ENCODE data around the gene DLK1. TPM values are rescaled to one million over a fixed set of nuclear protein-coding genes. Genes with fewer than 3 reads are reported as not detected.

The DLK1 gene
- total RNA-seq, 1 donor from 2014 or later = 8.6 TPM

GRCh38 chr14:100775351-100775830 is 48.7 kb downstream of the DLK1 start:
- Histone ChIP-seq H3K4me3 (no peak overlapping the region), H3K36me3 (no peaks in the 10 kb centered on the region), H3K27me3 (no peaks in the 10 kb centered on the region), H3K9me3 (no peaks in the 10 kb centered on the region), H3K27ac (no peak overlapping the region), H3K4me1 (no peaks in the 10 kb centered on the region)
- intact Hi-C loops (cut with DNase I) = no loop called here
- TF ChIP-seq POLR2AphosphoS5 (IDR thresholded peaks at IDR 0.05; ENCODE audit: insufficient read depth in 1 of 2, low read depth in 1 of 2) = no peak
- no peak for TF ChIP-seq POLR2A (IDR thresholded peaks at IDR 0.05)
- TF ChIP-seq, protein P1, sequence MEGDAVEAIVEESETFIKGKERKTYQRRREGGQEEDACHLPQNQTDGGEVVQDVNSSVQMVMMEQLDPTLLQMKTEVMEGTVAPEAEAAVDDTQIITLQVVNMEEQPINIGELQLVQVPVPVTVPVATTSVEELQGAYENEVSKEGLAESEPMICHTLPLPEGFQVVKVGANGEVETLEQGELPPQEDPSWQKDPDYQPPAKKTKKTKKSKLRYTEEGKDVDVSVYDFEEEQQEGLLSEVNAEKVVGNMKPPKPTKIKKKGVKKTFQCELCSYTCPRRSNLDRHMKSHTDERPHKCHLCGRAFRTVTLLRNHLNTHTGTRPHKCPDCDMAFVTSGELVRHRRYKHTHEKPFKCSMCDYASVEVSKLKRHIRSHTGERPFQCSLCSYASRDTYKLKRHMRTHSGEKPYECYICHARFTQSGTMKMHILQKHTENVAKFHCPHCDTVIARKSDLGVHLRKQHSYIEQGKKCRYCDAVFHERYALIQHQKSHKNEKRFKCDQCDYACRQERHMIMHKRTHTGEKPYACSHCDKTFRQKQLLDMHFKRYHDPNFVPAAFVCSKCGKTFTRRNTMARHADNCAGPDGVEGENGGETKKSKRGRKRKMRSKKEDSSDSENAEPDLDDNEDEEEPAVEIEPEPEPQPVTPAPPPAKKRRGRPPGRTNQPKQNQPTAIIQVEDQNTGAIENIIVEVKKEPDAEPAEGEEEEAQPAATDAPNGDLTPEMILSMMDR (IDR thresholded peaks at IDR 0.05) = no peak
- peak in 1 of 2 donors; percentile 58 for DNase-seq (ENCODE audit: extremely low spot score in 2 of 2)

GRCh38 chr14:100775831-100776591 is 49.3 kb downstream of the DLK1 start:
- H3K27me3 ChIP-seq = no peaks in the 10 kb centered on the region
- intact Hi-C loops (cut with DNase I) = no loop called here
- DNase-seq (ENCODE audit: extremely low spot score in 2 of 2) = peak; percentile 56 to 90
- no peaks in the 10 kb centered on the region for H3K36me3 ChIP-seq
- TF ChIP-seq, protein P1 (IDR thresholded peaks at IDR 0.05) = no peak
- TF ChIP-seq POLR2A (IDR thresholded peaks at IDR 0.05) (no peak), POLR2AphosphoS5 (IDR thresholded peaks at IDR 0.05; ENCODE audit: insufficient read depth in 1 of 2, low read depth in 1 of 2) (no peak)
- no peak overlapping the region for H3K4me3 ChIP-seq
- H3K4me1 ChIP-seq = no peaks in the 10 kb centered on the region
- H3K9me3 ChIP-seq = no peaks in the 10 kb centered on the region
- no peak overlapping the region for H3K27ac ChIP-seq

GRCh38 chr14:100776681-100777365 is 50.1 kb downstream of the DLK1 start:
- intact Hi-C loops (cut with DNase I) = no loop called here
- no peaks in the 10 kb centered on the region for H3K9me3 ChIP-seq
- H3K4me3 ChIP-seq = no peak overlapping the region
- no peaks in the 10 kb centered on the region for H3K4me1 ChIP-seq
- no peak overlapping the region for H3K27ac ChIP-seq
- peak in 1 of 2 donors; percentile 42 for DNase-seq (ENCODE audit: extremely low spot score in 2 of 2)
- H3K27me3 ChIP-seq = no peaks in the 10 kb centered on the region
- H3K36me3 ChIP-seq = no peaks in the 10 kb centered on the region
- TF ChIP-seq POLR2A (IDR thresholded peaks at IDR 0.05) (no peak), POLR2AphosphoS5 (IDR thresholded peaks at IDR 0.05; ENCODE audit: insufficient read depth in 1 of 2, low read depth in 1 of 2) (no peak)
- TF ChIP-seq, protein P1 (IDR thresholded peaks at IDR 0.05) = no peak

DNA sequence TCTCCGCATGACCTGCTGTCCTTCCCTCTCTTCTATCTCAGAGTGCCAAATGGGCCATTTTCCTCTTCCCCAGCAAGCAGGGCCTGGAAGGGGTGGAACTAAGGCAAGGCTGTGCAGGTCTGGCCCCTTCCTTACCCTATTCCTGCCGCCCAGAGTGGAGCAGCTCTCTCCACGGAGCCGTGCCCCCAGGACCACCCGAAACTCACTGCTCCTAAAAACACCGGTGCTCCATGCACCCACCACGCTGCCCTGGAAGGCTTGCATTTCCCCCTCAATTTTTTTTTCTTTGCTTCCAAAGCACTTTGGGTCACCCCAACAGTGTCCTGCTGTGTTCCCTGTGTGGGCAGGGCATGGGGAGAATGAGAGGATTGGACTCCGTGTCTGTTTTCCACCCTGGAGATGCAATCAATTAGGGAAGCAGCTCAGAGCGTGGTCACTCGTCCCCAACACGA is 50.7 kb downstream of the DLK1 start:
- no peak for TF ChIP-seq POLR2AphosphoS5 (IDR thresholded peaks at IDR 0.05; ENCODE audit: insufficient read depth in 1 of 2, low read depth in 1 of 2)
- TF ChIP-seq POLR2A (IDR thresholded peaks at IDR 0.05) = no peak
- TF ChIP-seq, protein P1 (IDR thresholded peaks at IDR 0.05) = no peak
- peak in 1 of 2 donors; percentile 54 for DNase-seq (ENCODE audit: extremely low spot score in 2 of 2)
- intact Hi-C loops (cut with DNase I) = no loop called here
- no peak overlapping the region for H3K27ac ChIP-seq
- no peaks in the 10 kb centered on the region for H3K27me3 ChIP-seq
- no peaks in the 10 kb centered on the region for H3K4me1 ChIP-seq
- H3K4me3 ChIP-seq = no peak overlapping the region
- H3K9me3 ChIP-seq = no peaks in the 10 kb centered on the region
- no peaks in the 10 kb centered on the region for H3K36me3 ChIP-seq

Measured in vagina (tissue), 2 donors.